Measurements from ENCODE around the gene MAGI2. TPM values are rescaled to one million over a fixed set of nuclear protein-coding genes. Genes with fewer than 3 reads are reported as not detected.

MAGI2 gene
- total and polyA plus RNA-seq, 2 of the 13 experiments (the other 11 are each of a cell fraction or from before 2014, with no cell fraction given), result 1.5 to 3.8 TPM

DNA sequence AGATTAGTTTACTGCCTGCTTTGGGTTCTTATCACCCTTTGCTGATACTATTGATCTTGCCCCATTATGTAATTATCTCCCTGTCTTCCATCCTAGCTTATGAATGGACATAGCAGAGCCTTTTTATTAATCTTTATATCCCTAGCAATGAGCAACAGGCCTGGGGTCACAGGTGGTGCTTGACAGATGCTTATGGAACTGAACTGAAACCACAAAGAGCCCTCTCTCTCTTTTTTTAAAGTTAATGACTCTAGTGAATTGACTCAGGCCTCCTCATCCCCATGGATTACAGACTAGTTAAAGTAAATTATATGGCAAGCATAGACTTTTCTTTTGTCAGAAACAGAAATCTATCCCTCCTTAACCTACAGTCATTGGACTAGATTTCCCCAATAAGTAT is 1389.7 kb downstream of the MAGI2 start (continued):
- TF ChIP-seq BHLHE40 (IDR thresholded peaks at IDR 0.05; ENCODE audit: low read length), result no peak
- TF ChIP-seq PTBP1 (IDR thresholded peaks at IDR 0.05; ENCODE audit: low read depth, low read length, poor library complexity, severe bottlenecking), result no peak
- TF ChIP-seq ZNF160 (CRISPR knock-in tag; IDR thresholded peaks at IDR 0.05), result no peak

DNA sequence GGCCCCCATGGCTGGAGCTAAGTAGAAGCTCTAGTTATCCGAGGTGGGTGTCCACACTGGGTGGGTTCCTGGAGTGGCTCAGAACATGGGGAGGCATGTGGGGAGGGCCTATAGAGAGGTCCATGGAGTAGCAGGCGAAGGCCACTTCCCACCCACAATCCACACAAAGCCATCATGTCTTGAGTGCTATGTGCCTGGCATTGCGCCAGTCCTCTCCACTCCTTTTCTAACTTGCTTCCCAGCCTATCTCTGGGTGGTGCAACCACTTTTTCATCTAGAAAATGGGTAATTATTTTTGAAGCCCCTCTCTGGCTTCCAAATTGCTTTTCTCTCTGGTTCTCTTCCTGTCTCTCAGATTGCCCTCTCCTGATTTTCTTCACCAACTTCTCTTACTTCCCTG is 1391.3 kb downstream of the MAGI2 start:
- POLR2A ChIA-PET, result no interaction called here
- TF ChIP-seq, protein P1, sequence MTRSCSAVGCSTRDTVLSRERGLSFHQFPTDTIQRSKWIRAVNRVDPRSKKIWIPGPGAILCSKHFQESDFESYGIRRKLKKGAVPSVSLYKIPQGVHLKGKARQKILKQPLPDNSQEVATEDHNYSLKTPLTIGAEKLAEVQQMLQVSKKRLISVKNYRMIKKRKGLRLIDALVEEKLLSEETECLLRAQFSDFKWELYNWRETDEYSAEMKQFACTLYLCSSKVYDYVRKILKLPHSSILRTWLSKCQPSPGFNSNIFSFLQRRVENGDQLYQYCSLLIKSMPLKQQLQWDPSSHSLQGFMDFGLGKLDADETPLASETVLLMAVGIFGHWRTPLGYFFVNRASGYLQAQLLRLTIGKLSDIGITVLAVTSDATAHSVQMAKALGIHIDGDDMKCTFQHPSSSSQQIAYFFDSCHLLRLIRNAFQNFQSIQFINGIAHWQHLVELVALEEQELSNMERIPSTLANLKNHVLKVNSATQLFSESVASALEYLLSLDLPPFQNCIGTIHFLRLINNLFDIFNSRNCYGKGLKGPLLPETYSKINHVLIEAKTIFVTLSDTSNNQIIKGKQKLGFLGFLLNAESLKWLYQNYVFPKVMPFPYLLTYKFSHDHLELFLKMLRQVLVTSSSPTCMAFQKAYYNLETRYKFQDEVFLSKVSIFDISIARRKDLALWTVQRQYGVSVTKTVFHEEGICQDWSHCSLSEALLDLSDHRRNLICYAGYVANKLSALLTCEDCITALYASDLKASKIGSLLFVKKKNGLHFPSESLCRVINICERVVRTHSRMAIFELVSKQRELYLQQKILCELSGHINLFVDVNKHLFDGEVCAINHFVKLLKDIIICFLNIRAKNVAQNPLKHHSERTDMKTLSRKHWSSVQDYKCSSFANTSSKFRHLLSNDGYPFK (CRISPR knock-in tag; IDR thresholded peaks at IDR 0.05; ENCODE audit: borderline replicate concordance), result no peak
- TF ChIP-seq MTA3 (CRISPR knock-in tag; IDR thresholded peaks at IDR 0.05) (no peak), KLF6 (CRISPR knock-in tag; IDR thresholded peaks at IDR 0.05) (no peak), AGO2 (optimal IDR thresholded peaks at IDR 0.05; ENCODE audit: low read depth, low read length) (no peak), ZNF383 (CRISPR knock-in tag; IDR thresholded peaks at IDR 0.05; ENCODE audit: borderline replicate concordance) (no peak), ZNF232 (CRISPR knock-in tag; IDR thresholded peaks at IDR 0.05; ENCODE audit: borderline replicate concordance) (no peak), SOX6 (IDR thresholded peaks at IDR 0.05) (no peak), SOX6 (CRISPR knock-in tag; IDR thresholded peaks at IDR 0.05) (no peak), ZNF724P (CRISPR knock-in tag; IDR thresholded peaks at IDR 0.05; ENCODE audit: borderline replicate concordance) (no peak)
- TF ChIP-seq, protein P2, sequence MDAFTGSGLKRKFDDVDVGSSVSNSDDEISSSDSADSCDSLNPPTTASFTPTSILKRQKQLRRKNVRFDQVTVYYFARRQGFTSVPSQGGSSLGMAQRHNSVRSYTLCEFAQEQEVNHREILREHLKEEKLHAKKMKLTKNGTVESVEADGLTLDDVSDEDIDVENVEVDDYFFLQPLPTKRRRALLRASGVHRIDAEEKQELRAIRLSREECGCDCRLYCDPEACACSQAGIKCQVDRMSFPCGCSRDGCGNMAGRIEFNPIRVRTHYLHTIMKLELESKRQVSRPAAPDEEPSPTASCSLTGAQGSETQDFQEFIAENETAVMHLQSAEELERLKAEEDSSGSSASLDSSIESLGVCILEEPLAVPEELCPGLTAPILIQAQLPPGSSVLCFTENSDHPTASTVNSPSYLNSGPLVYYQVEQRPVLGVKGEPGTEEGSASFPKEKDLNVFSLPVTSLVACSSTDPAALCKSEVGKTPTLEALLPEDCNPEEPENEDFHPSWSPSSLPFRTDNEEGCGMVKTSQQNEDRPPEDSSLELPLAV (CRISPR knock-in tag; conservative IDR thresholded peaks at IDR 0.05; ENCODE audit: low read depth), result no peak
- TF ChIP-seq, protein P3, sequence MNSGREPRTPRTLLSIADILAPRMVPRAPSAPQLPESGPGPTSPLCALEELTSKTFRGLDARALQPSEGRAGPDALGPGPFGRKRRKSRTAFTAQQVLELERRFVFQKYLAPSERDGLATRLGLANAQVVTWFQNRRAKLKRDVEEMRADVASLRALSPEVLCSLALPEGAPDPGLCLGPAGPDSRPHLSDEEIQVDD (CRISPR knock-in tag; IDR thresholded peaks at IDR 0.05; ENCODE audit: borderline replicate concordance), result no peak
- TF ChIP-seq, protein P4, sequence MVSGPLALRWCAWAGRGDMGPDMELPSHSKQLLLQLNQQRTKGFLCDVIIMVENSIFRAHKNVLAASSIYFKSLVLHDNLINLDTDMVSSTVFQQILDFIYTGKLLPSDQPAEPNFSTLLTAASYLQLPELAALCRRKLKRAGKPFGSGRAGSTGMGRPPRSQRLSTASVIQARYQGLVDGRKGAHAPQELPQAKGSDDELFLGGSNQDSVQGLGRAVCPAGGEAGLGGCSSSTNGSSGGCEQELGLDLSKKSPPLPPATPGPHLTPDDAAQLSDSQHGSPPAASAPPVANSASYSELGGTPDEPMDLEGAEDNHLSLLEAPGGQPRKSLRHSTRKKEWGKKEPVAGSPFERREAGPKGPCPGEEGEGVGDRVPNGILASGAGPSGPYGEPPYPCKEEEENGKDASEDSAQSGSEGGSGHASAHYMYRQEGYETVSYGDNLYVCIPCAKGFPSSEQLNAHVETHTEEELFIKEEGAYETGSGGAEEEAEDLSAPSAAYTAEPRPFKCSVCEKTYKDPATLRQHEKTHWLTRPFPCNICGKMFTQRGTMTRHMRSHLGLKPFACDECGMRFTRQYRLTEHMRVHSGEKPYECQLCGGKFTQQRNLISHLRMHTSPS (CRISPR knock-in tag; IDR thresholded peaks at IDR 0.05; ENCODE audit: low read depth), result no peak
- intact Hi-C loops (cut with micrococcal nuclease; ENCODE audit: unreplicated experiment), result no loop called here

More for the DNA sequence above, 1391.3 kb downstream of the MAGI2 start:
- no peak for ATAC-seq
- Histone ChIP-seq H3K27ac (ENCODE audit: extremely low read length, insufficient read depth, low read length) (no peak overlapping the region), H3K27me3 (ENCODE audit: control insufficient read depth in 1 of 2, insufficient read depth in 2 of 2, low read length in 2 of 2) (no peaks in the 10 kb centered on the region), H3K9me3 (ENCODE audit: low read length) (no peaks in the 10 kb centered on the region), H3K4me2 (ENCODE audit: low read depth, low read length) (no peak overlapping the region), H3K36me3 (replicated peaks in 1 of 2; ENCODE audit: control insufficient read depth in 1 of 2, insufficient read depth in 2 of 2, low read length in 2 of 2) (no peaks in the 10 kb centered on the region), H4K20me1 (ENCODE audit: insufficient read depth, low read length) (no peaks in the 10 kb centered on the region), H3K4me3 (replicated peaks in 1 of 3; ENCODE audit: insufficient read depth in 1 of 3, low read depth in 2 of 3, low read length in 3 of 3) (no peak overlapping the region), H2AFZ (ENCODE audit: low read length) (no peak overlapping the region), H3K79me2 (ENCODE audit: insufficient read depth, low read length) (no peaks in the 10 kb centered on the region), H3K9ac (ENCODE audit: insufficient read depth, low read depth, low read length) (no peak overlapping the region), H3K4me1 (ENCODE audit: insufficient read depth, low read length) (no peaks in the 10 kb centered on the region)
- in situ Hi-C loops (cut with HindIII; ENCODE audit: extremely low pct_ligation_motif_present, low pct_unique_long_range_greater_than_20kb), result no loop called here
- FAIRE-seq, result no peak
- CTCF ChIA-PET (ENCODE audit: low intra/inter-chr PET ratio, low total read pairs), result no interaction called here
- no peak for DNase-seq (ENCODE audit: low spot score)
- 47% methylated on average over 3 of the region's 3 CpGs for WGBS (ENCODE audit: low lambda C conversion rate)
- no TSS peak for BruUV-seq (replicated peaks)
